DMS79 (cell line): ENCODE data around the gene WRAP53.
A peak's percentile ranks its signal among the peaks of the same experiment; 100 is the strongest.

ENCODE experiments used
- DNase-seq: peaks from one replicate; lab custom pipeline; 2025; lab: John Stamatoyannopoulos, UW

Gene WRAP53

GRCh38 chr17:7709031-7709430, 20.8 kb downstream of the WRAP53 start:
- DNase-seq = no peak

GRCh38 chr17:7710301-7710700, 22.0 kb downstream of the WRAP53 start:
- no peak for DNase-seq

- DNase-seq = no peak
These were observed 22.9 kb downstream of the WRAP53 start for GRCh38 chr17:7711051-7711755.

GRCh38 chr17:7712111-7712771, 24.0 kb downstream of the WRAP53 start:
- peak; percentile 31 for DNase-seq

- DNase-seq = no peak
These were observed 25.5 kb downstream of the WRAP53 start for GRCh38 chr17:7713782-7714181.

GRCh38 chr17:7714721-7715594, 26.7 kb downstream of the WRAP53 start:
- DNase-seq = no peak

- DNase-seq = no peak
These were observed 27.9 kb downstream of the WRAP53 start for GRCh38 chr17:7715936-7716886.

GRCh38 chr17:7716901-7717755, 28.9 kb downstream of the WRAP53 start, which contains the start of gene DNAH2:
DNAH2 (plus strand) TSS chr17:7717744; CDS start chr17:7719735, 1,991 bp downstream.
- DNase-seq = peak; percentile 98

- no peak for DNase-seq
These were observed 29.6 kb downstream of the WRAP53 start for GRCh38 chr17:7717756-7718350.

- no peak for DNase-seq
These were observed 31.4 kb downstream of the WRAP53 start for GRCh38 chr17:7719661-7720060.

GRCh38 chr17:7720125-7720524, 31.8 kb downstream of the WRAP53 start:
- DNase-seq = no peak

GRCh38 chr17:7721612-7722011, 33.3 kb downstream of the WRAP53 start:
- no peak for DNase-seq

GRCh38 chr17:7727886-7728285, 39.6 kb downstream of the WRAP53 start:
- no peak for DNase-seq

- DNase-seq = no peak
These were observed 41.5 kb downstream of the WRAP53 start for GRCh38 chr17:7729816-7730215.

- DNase-seq = no peak
These were observed 44.8 kb downstream of the WRAP53 start for GRCh38 chr17:7732981-7733539.

GRCh38 chr17:7737601-7738000, 49.3 kb downstream of the WRAP53 start:
- DNase-seq = no peak

GRCh38 chr17:7739746-7740145, 51.5 kb downstream of the WRAP53 start:
- DNase-seq = peak; percentile 2

GRCh38 chr17:7740481-7741001, 52.3 kb downstream of the WRAP53 start:
- DNase-seq = peak; percentile 65

- no peak for DNase-seq
These were observed 54.5 kb downstream of the WRAP53 start for GRCh38 chr17:7742729-7743128.

- DNase-seq = no peak
These were observed 56.1 kb downstream of the WRAP53 start for GRCh38 chr17:7744416-7744815.
